Measurements from ENCODE around the gene UTY.

DNA sequence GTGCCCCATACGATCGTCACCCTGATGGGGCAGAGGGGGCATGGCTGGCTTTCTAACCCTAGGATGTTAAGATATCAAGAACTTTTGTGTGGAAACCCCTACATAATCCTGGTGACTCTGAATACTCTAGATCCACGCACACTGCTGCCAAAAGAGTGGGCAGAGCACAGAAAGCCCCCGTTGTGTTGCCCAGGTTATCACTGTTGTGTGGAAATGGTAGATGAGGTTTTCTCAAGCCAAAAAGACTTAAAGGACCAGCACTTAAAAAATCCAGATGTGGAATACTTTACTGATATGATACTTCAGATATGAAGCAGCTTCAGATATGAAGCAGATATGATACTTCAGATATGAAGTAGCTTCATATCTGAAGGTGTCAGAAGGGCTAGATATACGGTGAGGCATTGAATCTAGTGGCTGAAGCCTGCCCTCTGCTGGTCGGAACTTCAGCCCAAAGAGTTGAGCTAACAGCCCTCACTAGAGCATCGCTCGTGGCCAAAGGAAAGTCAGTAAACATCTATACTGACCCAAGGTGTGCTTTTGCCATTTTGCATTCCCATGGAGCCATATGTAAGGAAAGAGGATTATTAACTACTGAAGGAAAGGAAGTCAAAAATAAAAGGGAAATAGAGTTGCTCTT lies 136.4 kb downstream of the UTY start:
- TF ChIP-seq, protein P1, sequence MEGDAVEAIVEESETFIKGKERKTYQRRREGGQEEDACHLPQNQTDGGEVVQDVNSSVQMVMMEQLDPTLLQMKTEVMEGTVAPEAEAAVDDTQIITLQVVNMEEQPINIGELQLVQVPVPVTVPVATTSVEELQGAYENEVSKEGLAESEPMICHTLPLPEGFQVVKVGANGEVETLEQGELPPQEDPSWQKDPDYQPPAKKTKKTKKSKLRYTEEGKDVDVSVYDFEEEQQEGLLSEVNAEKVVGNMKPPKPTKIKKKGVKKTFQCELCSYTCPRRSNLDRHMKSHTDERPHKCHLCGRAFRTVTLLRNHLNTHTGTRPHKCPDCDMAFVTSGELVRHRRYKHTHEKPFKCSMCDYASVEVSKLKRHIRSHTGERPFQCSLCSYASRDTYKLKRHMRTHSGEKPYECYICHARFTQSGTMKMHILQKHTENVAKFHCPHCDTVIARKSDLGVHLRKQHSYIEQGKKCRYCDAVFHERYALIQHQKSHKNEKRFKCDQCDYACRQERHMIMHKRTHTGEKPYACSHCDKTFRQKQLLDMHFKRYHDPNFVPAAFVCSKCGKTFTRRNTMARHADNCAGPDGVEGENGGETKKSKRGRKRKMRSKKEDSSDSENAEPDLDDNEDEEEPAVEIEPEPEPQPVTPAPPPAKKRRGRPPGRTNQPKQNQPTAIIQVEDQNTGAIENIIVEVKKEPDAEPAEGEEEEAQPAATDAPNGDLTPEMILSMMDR (conservative IDR thresholded peaks at IDR 0.05): no peak
- TF ChIP-seq ZFX (IDR thresholded peaks at IDR 0.05): no peak
